Choroid plexus epithelial cell (primary cell): ENCODE data around the gene PTMA.
A peak's percentile ranks its signal among the peaks of the same experiment; 100 is the strongest.

Experiments used
- DNase-seq: peaks from one replicate; pipeline ENCODE4 v3.0.0-alpha.2; 2010; ENCODE audit warnings: low read depth
- H3K4me3 ChIP-seq: 2 replicates; pipeline ENCODE4 v1.5.1; 2011; ENCODE audit warnings: low read depth, mild to moderate bottlenecking, control low read depth, low read length, moderate library complexity
- CTCF ChIP-seq: conservative IDR thresholded peaks from 2 replicates; pipeline ENCODE4 v1.5.1; 2011; ENCODE audit warnings: low read depth, mild to moderate bottlenecking, control low read depth, inconsistent platforms, low read length, moderate library complexity

The PTMA gene

DNA sequence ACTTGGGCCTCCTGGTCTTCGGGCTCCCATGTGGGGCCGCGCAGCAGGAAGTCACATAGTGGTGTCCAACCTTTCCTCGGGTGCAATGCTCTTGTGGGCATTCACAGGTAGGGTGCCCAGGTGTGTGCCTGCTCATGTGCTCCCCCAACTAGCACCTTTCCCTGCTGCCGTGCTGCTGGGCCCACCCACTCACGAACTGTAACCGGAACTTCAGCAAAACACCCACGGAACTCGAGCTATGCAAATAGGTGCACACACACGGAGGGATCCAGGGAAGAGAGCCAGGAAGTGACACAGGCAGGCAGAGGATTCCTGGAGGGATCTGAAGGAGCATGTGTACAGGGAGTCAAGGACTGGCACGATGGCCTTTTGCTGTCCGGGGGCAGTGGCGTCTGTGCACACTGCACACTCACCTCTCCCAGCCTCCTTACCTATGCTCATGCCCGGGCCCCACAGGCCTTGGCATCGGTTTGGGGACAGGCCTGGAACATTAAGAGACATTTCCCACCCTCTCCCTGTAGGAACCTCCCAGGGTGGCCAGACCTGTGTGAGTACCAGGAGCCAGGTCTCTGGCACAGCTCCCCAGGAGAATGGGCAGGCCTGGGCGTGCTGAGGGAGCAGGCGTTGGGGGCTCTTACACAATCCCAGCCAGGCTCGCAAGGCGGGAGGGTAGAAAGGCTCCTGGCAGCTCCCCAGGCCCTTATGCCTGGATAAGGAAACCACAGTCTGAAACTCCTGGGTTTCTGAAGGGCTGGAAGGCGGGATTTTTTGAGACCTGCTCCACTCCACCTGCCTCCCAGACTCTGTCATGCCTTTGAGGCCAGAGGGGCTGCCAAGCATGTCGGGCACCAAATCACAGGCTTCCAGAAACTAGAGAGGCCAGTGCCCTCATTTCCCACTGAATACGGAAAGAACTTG is 6.6 kb upstream of the PTMA start:
- DNase-seq, result peak; percentile 62
- no peak for TF ChIP-seq CTCF
- H3K4me3 ChIP-seq, result no peak overlapping the region

DNA sequence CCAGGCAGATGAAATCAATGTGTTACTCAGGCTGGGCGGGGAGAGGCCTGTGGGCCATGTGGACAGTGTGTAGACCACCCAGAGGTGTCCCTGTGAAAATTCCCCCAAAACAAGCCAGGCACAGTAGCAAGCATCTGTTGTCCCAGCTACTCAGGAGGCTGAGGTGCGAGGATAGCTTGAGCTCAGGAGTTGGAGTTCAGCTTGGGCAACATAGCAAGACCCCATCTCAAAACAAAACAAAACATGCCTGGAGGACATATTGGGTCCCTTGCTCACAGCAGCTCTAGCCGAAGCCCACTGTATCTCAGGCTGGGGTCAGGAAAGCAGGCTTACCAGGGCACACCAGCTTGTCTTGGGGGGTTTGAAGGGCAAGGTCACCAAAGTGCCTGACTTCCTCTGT is 4.3 kb upstream of the PTMA start:
- TF ChIP-seq CTCF, result no peak
- no peak for DNase-seq
- no peak overlapping the region for H3K4me3 ChIP-seq

DNA sequence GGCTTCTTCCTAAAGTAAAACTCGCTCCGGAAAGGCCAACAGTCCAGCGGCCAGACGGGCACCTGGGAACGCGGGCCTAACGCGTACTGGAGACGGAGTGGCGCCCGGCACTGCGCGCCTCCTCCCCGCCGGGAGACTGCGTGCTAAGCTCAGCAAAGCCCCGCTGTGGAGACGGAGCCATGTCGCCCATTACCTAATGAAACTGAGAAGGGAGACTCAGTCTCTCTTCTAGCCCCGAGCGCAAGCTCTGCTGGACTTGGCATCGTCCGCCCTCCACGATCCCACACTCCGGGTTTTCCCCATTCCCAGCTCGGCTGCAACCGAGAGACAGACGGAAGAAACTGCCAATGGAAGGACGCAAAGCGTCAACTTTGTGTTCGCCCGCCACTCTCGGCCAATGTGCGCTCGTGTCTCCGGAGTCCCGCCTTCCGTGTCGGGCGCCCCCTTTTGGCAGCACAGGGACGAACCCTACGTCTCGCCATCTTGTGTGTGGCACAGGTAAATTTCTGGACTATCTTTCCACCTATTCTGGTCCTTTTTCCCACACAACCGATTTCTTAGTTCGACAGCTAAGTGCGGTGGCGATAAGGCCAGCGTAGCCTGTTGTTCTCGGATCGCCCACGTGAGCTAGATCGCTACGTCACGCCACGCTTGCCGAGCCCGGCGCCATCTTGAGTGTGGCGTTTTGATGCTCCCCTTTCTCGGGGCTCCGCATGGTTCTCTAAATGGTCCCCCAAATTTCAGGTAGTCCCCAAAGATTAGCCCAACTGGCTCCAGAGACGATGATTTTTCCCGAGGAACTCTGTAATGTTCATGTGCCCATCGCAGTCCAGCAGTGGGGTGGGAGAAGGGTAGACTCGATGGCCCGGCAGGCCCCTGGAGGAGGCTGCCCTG is 1.3 kb upstream of the PTMA start:
- H3K4me3 ChIP-seq, result peak overlapping the region; percentile 89
- peak; percentile 100 for DNase-seq
- peak; percentile 91 for TF ChIP-seq CTCF

DNA sequence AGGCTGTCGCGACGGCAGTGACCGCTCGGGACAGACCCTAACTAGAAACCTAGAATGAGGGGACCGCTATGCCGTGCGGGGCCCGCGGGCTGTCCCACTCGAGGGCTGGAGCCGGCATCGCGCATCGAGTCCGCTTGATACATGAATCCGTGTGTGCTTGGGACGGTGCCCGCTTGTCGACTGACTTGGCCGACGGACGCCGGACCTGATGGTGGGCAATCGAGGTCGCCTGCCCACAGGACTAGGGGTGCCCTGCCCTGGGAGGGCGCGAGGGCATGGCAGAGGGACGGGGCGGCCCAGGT is 749 bp upstream of the PTMA start:
- TF ChIP-seq CTCF, result no peak
- H3K4me3 ChIP-seq, result peak overlapping the region; percentile 89
- DNase-seq, result peak; percentile 55

DNA sequence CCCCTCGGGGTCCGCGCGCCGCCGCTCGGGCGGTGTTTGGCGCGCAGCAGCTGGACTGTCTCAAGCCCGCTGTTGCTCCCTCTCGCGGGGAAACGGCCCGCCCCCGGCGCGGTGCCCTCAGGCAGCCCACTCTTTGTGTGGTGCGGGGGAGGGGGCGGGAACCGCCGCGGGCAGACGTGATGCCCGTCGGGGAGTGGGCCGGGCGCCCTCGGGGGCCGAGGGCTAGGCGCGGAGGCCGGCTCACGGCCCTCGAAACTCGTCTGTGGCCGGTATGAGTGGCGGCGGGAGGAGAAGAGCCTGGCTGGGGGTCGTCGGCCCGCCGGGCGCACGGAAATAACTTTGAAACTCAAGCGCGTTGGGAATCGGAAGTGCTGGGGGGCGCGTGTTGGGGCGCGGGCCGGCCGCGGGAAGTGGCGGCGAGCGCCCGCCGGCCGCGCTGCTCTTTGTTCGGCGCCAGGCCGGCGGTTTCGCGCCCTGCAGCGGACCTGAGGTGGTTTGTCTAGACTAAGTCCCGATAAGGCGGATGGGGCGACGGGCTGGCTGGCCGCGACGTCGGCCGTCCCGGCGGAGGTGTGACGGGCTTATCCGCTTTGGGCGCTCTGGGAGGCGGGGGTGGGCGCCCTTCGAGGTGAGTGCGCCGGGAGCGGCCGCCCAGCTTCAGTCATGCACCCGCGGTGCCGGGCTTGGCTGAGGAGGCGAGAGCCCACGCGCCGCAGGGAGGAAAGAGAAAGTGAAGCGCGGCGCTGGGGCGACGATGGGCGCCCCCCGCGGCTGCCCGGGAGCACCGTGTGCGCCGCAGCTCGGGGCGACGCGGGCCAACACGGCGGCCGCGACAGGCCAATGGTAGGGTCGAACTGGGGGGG is 679 bp downstream of the PTMA start:
- H3K4me3 ChIP-seq, result peak overlapping the region; percentile 82
- DNase-seq, result peak; percentile 55
- no peak for TF ChIP-seq CTCF

- peak overlapping the region; percentile 82 for H3K4me3 ChIP-seq
These were observed 1.3 kb downstream of the PTMA start for GRCh38 chr2:231709636-231709980.

More at GRCh38 chr2:231709636-231709980, 1.3 kb downstream of the PTMA start:
- DNase-seq, result peak; percentile 29
- TF ChIP-seq CTCF, result no peak
